Right lobe of liver (tissue), 6 donors: ENCODE results near the gene ZNF512. TPM values are rescaled to one million over a fixed set of nuclear protein-coding genes. Genes with fewer than 3 reads are reported as not detected.

ENCODE experiments used
- ATAC-seq, 4 donors: fragments of 200-7000 bp; cut with Tn5 transposase; one replicate each; pipeline ENCODE4 v1.9.1; 2020; ENCODE audit warnings: mild to moderate bottlenecking in 4 of 4, moderate library complexity in 4 of 4
- DNase-seq, 3 donors: peaks; one replicate each; pipeline ENCODE4 v3.0.0-alpha.2; 2020
- H3K27ac ChIP-seq, 3 donors: fragments of 200-600 bp; one replicate each; pipeline ENCODE4 v1.8.0; 2022
- H3K27me3 ChIP-seq, 2 donors: fragments of 200-600 bp; one replicate each; pipeline ENCODE4 v1.8.0; 2022
- H3K36me3 ChIP-seq, 4 donors: fragments of 200-600 bp; sonication (generic) in 1 of 4; one replicate each; pipeline versions ENCODE4 v1.5.1 to v1.8.0; 2017 to 2022; ENCODE audit warnings: control low read depth in 1 of 4
- H3K4me1 ChIP-seq, 4 donors: fragments of 200-600 bp; sonication (generic) in 1 of 4; one replicate each; pipeline versions ENCODE4 v1.5.1 to v1.8.0; 2017 to 2022; ENCODE audit warnings: control low read depth in 1 of 4
- H3K4me3 ChIP-seq, 3 donors: fragments of 200-600 bp; one replicate each; pipeline ENCODE4 v1.8.0; 2022
- H3K9me3 ChIP-seq, 4 donors: fragments of 200-600 bp; sonication (generic) in 1 of 4; one replicate each; pipeline versions ENCODE4 v1.5.1 to v1.8.0; 2017 to 2022; ENCODE audit warnings: control low read depth in 1 of 4
- POLR2A ChIP-seq: fragments of 450-650 bp; IDR thresholded peaks from one replicate; pipeline ENCODE4 v1.6.1; 2017; ENCODE audit warnings: antibody characterized with exemption, mild to moderate bottlenecking
- WGBS: methylation state at CpG from one replicate; pipeline ENCODE4 v1.1.6; 2018; ENCODE audit warnings: low coverage, low lambda C conversion rate; ENCODE audit not compliant: insufficient coverage; ENCODE audit errors: missing lambda C conversion rate; 5-methylcytosine and 5-hydroxymethylcytosine counted together
- intact Hi-C, 2 donors: fragments of 100-400 bp; cut with DNase I; formaldehyde crosslinking; loops; one replicate each; pipeline versions ENCODE4 v1.11.2 to v1.14.1; 2022
- total RNA-seq, 6 experiments: library from RNA; depleted of rRNA in 2 of 6; stranded (reverse); fragments of >200 nt in 2 of 6; fragmentation: NEBNext Ultra II Directional in 3 of 6; extraction: Animal tissue kit (Norgen Biotek cat#: 25700) in 3 of 6; gene quantifications; one replicate each; pipeline versions ENCODE4 v1.1.0 to v1.2.4, GENCODE V29; 2016 to 2023
- TF ChIP-seq, protein P1 (sequence below), 4 donors: fragments of 200-600 bp in 3 of 4; fragments of 450-650 bp in 1 of 4; IDR thresholded peaks; one replicate each; pipeline versions ENCODE4 v1.5.1 to v1.8.0; 2016 to 2022; ENCODE audit warnings: antibody characterized with exemption in 4 of 4, mild to moderate bottlenecking in 2 of 4
- donor health status: DM: no; HTN: yes; CAD: no.
- donor health status: DM: no; HTN: no; CAD: no.
- donor health status: DM: no; HTN: no; CAD: no.
- donor health status: DM: no; HTN: yes; CAD: no.
- donor health status: DM: no; HTN: yes; CAD: no.

ZNF512 gene
- total RNA-seq, 6 experiments from 2014 or later: 5.5 to 13.4 (median 6.8) TPM

DNA sequence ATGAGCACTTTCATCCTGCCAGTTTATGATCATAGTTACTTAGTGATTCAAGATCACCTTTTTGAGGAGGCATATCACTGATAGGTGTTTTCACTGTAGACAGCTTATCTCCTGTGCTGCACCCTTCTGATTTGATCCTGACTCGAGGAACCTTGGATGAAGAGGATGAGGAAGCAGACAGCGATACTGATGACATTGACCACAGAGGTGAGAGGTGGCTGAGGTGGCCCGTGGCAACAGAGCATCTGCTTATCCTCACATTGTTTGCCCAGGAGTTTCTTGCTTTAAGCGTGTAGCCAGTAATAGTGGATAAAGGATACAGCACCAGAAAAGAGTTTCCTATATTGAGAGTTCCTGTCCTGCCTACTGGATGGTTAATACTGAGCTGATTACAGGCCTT is 64.9 kb downstream of the ZNF512 start:
- DNase-seq: no peak
- no peak for ATAC-seq
- Histone ChIP-seq H3K27me3 (no peaks in the 10 kb centered on the region), H3K36me3 (peaks cover 0 to 71% (median 26%) of the 10 kb centered on the region in 4 donors), H3K4me1 (no peaks in the 10 kb centered on the region), H3K4me3 (no peak overlapping the region), H3K27ac (no peak overlapping the region), H3K9me3 (no peaks in the 10 kb centered on the region)
- no peak for TF ChIP-seq POLR2A
- TF ChIP-seq, protein P1, sequence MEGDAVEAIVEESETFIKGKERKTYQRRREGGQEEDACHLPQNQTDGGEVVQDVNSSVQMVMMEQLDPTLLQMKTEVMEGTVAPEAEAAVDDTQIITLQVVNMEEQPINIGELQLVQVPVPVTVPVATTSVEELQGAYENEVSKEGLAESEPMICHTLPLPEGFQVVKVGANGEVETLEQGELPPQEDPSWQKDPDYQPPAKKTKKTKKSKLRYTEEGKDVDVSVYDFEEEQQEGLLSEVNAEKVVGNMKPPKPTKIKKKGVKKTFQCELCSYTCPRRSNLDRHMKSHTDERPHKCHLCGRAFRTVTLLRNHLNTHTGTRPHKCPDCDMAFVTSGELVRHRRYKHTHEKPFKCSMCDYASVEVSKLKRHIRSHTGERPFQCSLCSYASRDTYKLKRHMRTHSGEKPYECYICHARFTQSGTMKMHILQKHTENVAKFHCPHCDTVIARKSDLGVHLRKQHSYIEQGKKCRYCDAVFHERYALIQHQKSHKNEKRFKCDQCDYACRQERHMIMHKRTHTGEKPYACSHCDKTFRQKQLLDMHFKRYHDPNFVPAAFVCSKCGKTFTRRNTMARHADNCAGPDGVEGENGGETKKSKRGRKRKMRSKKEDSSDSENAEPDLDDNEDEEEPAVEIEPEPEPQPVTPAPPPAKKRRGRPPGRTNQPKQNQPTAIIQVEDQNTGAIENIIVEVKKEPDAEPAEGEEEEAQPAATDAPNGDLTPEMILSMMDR (IDR thresholded peaks at IDR 0.05): no peak
- intact Hi-C loops: no loop called here
- 80% methylated on average over 1 of the region's 4 CpGs for WGBS

DNA sequence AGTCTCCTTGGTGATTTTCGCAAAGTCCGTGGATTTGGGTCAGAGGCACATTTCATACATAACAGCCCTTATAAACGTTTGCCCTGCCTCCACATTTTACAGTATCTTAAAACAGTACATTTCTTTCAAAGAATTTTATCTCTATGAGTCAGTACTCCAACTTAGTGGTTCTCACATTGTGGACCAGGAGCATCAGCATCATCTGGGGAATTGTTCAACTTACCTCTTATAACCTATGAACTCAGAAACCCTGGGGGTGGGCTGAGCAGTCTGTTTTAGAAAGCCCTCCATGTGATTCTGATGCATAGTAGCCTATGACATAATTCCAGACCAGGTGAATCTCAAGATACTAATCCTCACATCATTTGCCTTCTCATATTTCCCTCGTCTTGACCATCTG is 68.2 kb downstream of the ZNF512 start:
- DNase-seq (no peak), ATAC-seq (no peak)
- no peak for TF ChIP-seq POLR2A
- TF ChIP-seq, protein P1 (IDR thresholded peaks at IDR 0.05): no peak
- peaks cover 0 to 78% (median 36%) of the 10 kb centered on the region in 4 donors for H3K36me3 ChIP-seq
- no peaks in the 10 kb centered on the region for H3K27me3 ChIP-seq
- H3K4me1 ChIP-seq: no peaks in the 10 kb centered on the region
- 70% methylated on average over 4 of the region's 4 CpGs for WGBS
- no peak overlapping the region for H3K4me3 ChIP-seq
- intact Hi-C loops: no loop called here
- H3K9me3 ChIP-seq: no peaks in the 10 kb centered on the region
- no peak overlapping the region for H3K27ac ChIP-seq

DNA sequence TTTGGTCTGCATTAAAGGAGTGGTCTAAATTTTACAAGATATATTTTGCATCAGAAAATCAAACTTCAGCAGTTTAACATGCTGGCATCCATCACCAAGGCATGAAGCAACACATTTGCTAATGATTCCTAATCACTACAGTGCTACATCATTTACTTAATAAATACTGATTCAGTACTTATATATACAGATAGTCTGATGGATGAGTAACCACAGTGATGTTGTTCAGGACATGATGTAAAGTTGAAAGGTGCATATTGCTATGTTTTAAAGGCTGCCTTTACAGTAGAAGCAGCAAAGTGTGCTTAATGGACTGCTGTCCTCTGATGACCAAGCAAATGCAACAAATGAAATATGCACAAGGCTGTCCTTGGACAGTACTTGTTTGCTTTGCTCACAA is 69.5 kb downstream of the ZNF512 start:
- intact Hi-C loops: no loop called here
- Histone ChIP-seq H3K36me3 (peaks cover 0 to 84% (median 38%) of the 10 kb centered on the region in 4 donors), H3K9me3 (no peaks in the 10 kb centered on the region), H3K4me3 (no peak overlapping the region), H3K27me3 (no peaks in the 10 kb centered on the region), H3K4me1 (no peaks in the 10 kb centered on the region), H3K27ac (no peak overlapping the region)
- ATAC-seq: no peak
- TF ChIP-seq, protein P1 (IDR thresholded peaks at IDR 0.05): no peak
- TF ChIP-seq POLR2A: no peak
- no peak for DNase-seq

DNA sequence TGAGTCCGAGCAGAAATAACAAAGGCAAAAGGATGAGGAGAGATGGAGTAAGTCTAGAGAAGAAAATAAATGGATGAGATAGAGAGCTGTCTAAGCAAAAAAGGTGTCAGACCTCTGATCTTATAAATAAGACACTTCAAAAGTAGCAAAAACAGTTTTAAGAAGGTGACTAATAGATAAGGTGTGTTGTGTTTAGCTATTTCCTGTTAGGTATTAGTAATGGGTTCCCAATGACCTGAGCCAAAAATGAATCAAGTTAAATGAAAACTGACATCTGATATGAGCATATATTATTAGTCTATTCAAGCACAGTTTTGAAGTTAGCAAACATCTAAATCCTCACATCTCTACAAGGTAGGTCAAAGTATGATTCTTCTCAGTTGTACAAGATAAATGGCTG is 69.9 kb downstream of the ZNF512 start:
- TF ChIP-seq, protein P1 (IDR thresholded peaks at IDR 0.05): no peak
- Histone ChIP-seq H3K9me3 (no peaks in the 10 kb centered on the region), H3K4me3 (no peak overlapping the region), H3K36me3 (peaks cover 0 to 81% (median 36%) of the 10 kb centered on the region in 4 donors), H3K27ac (no peak overlapping the region), H3K4me1 (no peaks in the 10 kb centered on the region), H3K27me3 (no peaks in the 10 kb centered on the region)
- DNase-seq: no peak
- intact Hi-C loops: no loop called here
- no peak for ATAC-seq
- WGBS: 100% methylated on average over 1 of the region's 1 CpG

DNA sequence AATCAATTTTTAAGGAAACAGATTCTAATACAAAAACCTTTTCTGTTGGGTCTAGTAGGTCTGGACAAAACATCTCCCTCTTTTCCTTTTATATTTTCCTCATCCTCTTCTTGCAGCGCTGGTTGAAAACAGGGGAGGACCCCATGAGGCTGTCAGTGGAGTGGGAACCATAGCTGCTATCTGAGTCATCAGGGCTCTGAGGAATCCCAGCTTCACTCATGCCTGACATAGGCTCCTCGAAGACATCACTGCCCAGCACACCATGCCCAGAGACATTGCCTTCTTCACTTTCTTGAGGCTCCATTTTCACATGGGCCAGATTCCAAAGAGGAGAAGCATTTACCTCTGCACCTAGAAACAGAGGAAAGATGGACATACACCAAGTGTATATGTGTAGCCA is 70.6 kb downstream of the ZNF512 start:
- DNase-seq: no peak
- H3K27ac ChIP-seq: no peak overlapping the region
- TF ChIP-seq POLR2A: no peak
- TF ChIP-seq, protein P1 (IDR thresholded peaks at IDR 0.05): no peak
- WGBS: 100% methylated on average over 1 of the region's 2 CpGs
- no peaks in the 10 kb centered on the region for H3K9me3 ChIP-seq
- H3K27me3 ChIP-seq: no peaks in the 10 kb centered on the region
- H3K4me3 ChIP-seq: no peak overlapping the region
- H3K4me1 ChIP-seq: peaks cover 0 to 2% (median 0%) of the 10 kb centered on the region in 4 donors
- H3K36me3 ChIP-seq: peaks cover 0 to 75% (median 33%) of the 10 kb centered on the region in 4 donors
- ATAC-seq: no peak
- intact Hi-C loops: no loop called here
